Neuronal stem cell (in vitro differentiated cells): ENCODE measurements around the gene ZNF224.
A peak's percentile ranks its signal among the peaks of the same experiment; 100 is the strongest.
"Not testable (repeated sequence)": the region's sequence is repeated elsewhere in the genome, so short reads cannot be mapped to it uniquely, and the experiment has no call there.

Experiments used
- DNase-seq: peaks from one replicate; pipeline ENCODE4 v3.0.0-alpha.2; 2013; ENCODE audit warnings: low spot score
- H2AFZ ChIP-seq: one replicate; pipeline ENCODE4 v1.6.1; 2013; ENCODE audit warnings: mild to moderate bottlenecking, low read length, inconsistent platforms
- H2AK5ac ChIP-seq: 2 replicates; pipeline ENCODE4 v1.6.1; 2013; ENCODE audit warnings: low read depth, mild to moderate bottlenecking, inconsistent platforms, low read length, moderate library complexity, mixed read lengths
- H2BK120ac ChIP-seq: 2 replicates; pipeline ENCODE4 v1.6.1; 2013; ENCODE audit warnings: low read depth, mild to moderate bottlenecking, inconsistent platforms, low read length, moderate library complexity, mixed read lengths
- H2BK12ac ChIP-seq: one replicate; pipeline ENCODE4 v1.6.1; 2013; ENCODE audit warnings: low read length, inconsistent platforms
- H2BK15ac ChIP-seq: 2 replicates; pipeline ENCODE4 v1.6.1; 2013; ENCODE audit warnings: mild to moderate bottlenecking, low read length, inconsistent platforms, mixed read lengths
- H2BK5ac ChIP-seq: one replicate; pipeline ENCODE4 v1.6.1; 2013; ENCODE audit warnings: inconsistent platforms, mild to moderate bottlenecking, low read length, moderate library complexity
- H3K14ac ChIP-seq: one replicate; pipeline ENCODE4 v1.6.1; 2013; ENCODE audit warnings: low read length, inconsistent platforms
- H3K18ac ChIP-seq: 2 replicates; pipeline ENCODE4 v1.6.1; 2013; ENCODE audit warnings: low read length, inconsistent platforms
- H3K23ac ChIP-seq: 2 replicates; pipeline ENCODE4 v1.6.1; 2013; ENCODE audit warnings: low read depth, mild to moderate bottlenecking, mixed read lengths, low read length, inconsistent platforms; ENCODE audit not compliant: poor library complexity
- H3K27ac ChIP-seq: replicated peaks from 3 replicates; pipeline ENCODE4 v1.5.1; 2013; ENCODE audit warnings: low read length, inconsistent platforms
- H3K27me3 ChIP-seq, 3 experiments: 2 replicates each; pipeline ENCODE4 v1.6.1; 2013; ENCODE audit warnings: low read length in 3 of 3, mild to moderate bottlenecking in 2 of 3, inconsistent platforms in 1 of 3, low read depth in 1 of 3, mixed read lengths in 1 of 3, moderate library complexity in 1 of 3; ENCODE audit not compliant: control insufficient read depth in 3 of 3, insufficient read depth in 3 of 3
- H3K36me3 ChIP-seq, 2 donors: replicated peaks in 1 of 2; 2 replicates each; pipeline ENCODE4 v1.6.1; 2013; ENCODE audit warnings: low read length in 2 of 2; ENCODE audit not compliant: control insufficient read depth in 2 of 2, insufficient read depth in 2 of 2
- H3K4ac ChIP-seq: 2 replicates; pipeline ENCODE4 v1.6.1; 2013; ENCODE audit warnings: inconsistent platforms, mild to moderate bottlenecking, low read length, moderate library complexity
- H3K4me1 ChIP-seq, 2 donors: 1 replicate in 1 of 2; 2 replicates in 1 of 2; pipeline ENCODE4 v1.6.1; 2013; ENCODE audit warnings: low read length in 2 of 2, low read depth in 1 of 2; ENCODE audit not compliant: control insufficient read depth in 2 of 2, insufficient read depth in 1 of 2
- H3K4me2 ChIP-seq: one replicate; pipeline ENCODE4 v1.6.1; 2013; ENCODE audit warnings: mild to moderate bottlenecking, low read length, inconsistent platforms; ENCODE audit not compliant: insufficient read depth, poor library complexity, severe bottlenecking
- H3K4me3 ChIP-seq, 2 donors: 2 replicates each; pipeline ENCODE4 v1.5.1; 2013; ENCODE audit warnings: low read length in 2 of 2, mild to moderate bottlenecking in 2 of 2, inconsistent platforms in 1 of 2, moderate library complexity in 1 of 2
- H3K79me1 ChIP-seq: one replicate; pipeline ENCODE4 v1.6.1; 2013; ENCODE audit warnings: low read depth, mild to moderate bottlenecking, inconsistent platforms, low read length, moderate library complexity
- H3K9ac ChIP-seq: one replicate; pipeline ENCODE4 v1.6.1; 2013; ENCODE audit warnings: mild to moderate bottlenecking, low read depth, low read length, inconsistent platforms; ENCODE audit not compliant: poor library complexity
- H3K9me3 ChIP-seq, 2 donors: replicated peaks in 1 of 2; 2 replicates each; pipeline versions ENCODE3 to v1.6.1; 2013; ENCODE audit warnings: low read length in 2 of 2, mild to moderate bottlenecking in 2 of 2, inconsistent platforms in 1 of 2, low read depth in 1 of 2, mixed read lengths in 1 of 2, moderate library complexity in 1 of 2; ENCODE audit not compliant: control insufficient read depth in 2 of 2, insufficient read depth in 1 of 2
- H4K8ac ChIP-seq: one replicate; pipeline ENCODE4 v1.6.1; 2013; ENCODE audit warnings: low read depth, mild to moderate bottlenecking, inconsistent platforms, low read length, moderate library complexity
- H4K91ac ChIP-seq: one replicate; pipeline ENCODE4 v1.6.1; 2013; ENCODE audit warnings: low read length, low read depth, mild to moderate bottlenecking, inconsistent platforms; ENCODE audit not compliant: poor library complexity
- WGBS, 2 donors: extraction: QIAGEN DNeasy Blood & Tissue Kit; methylation state at CpG; one replicate each; pipeline ENCODE4 v1.1.7; 2013; ENCODE audit warnings: missing lambda C conversion rate in 2 of 2, mixed read lengths in 1 of 2; ENCODE audit not compliant: insufficient read length in 2 of 2, insufficient replicate concordance in 1 of 2; ENCODE audit errors: extremely low coverage in 2 of 2; 5-methylcytosine and 5-hydroxymethylcytosine counted together

Gene ZNF224

DNA sequence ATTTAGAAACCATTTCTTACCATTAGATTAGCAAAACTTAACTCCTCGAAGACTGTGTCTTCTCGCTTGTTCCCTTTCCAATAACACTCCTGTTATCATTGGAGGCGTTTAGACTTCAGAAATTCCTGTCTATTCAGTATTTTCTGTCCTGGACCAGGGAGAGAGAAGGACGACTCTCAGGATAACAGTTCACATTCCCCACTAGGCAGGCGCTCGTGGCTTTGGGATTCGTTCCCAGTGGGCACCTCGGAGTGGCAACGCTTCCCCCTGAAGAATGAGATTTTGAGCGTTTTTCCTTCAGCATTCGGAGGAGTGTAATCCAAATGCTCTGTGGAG, 18.6 kb downstream of the ZNF224 start:
- Histone ChIP-seq H3K79me1 (no peaks in the 10 kb centered on the region), H3K27me3 (no peaks in the 10 kb centered on the region), H4K91ac (no peak overlapping the region), H3K27ac (peak overlapping the region; percentile 53), H2BK5ac (no peak overlapping the region), H3K9ac (no peak overlapping the region), H2AK5ac (no peak overlapping the region), H3K4me3 (peak overlapping the region; percentile 58 to 97), H2BK120ac (no peak overlapping the region), H3K23ac (peak overlapping the region; percentile 52), H3K4ac (no peak overlapping the region), H3K36me3 (peaks cover 8 to 42% of the 10 kb centered on the region in 2 donors), H2BK12ac (no peak overlapping the region), H3K14ac (no peak overlapping the region), H3K9me3 (peaks cover 14 to 30% of the 10 kb centered on the region in 2 donors), H4K8ac (no peak overlapping the region), H3K4me1 (no peaks in the 10 kb centered on the region), H3K18ac (no peak overlapping the region), H2AFZ (peak overlapping the region; percentile 80), H2BK15ac (no peak overlapping the region), H3K4me2 (peak overlapping the region; percentile 28)
- DNase-seq, result no peak
- WGBS, 2 donors, result no CpG with 5 or more reads among the region's 11 CpGs

GRCh38 chr19:44113138-44113783, 19.1 kb downstream of the ZNF224 start, which contains the start of gene ZNF225:
Gene ZNF225 (plus strand): TSS chr19:44113399. CDS start chr19:44115828, 2,429 bp downstream.
- no peak within 1 kb of the TSS for H4K8ac ChIP-seq
- H2BK5ac ChIP-seq, result no peak within 1 kb of the TSS
- no peak within 1 kb of the TSS for H2BK15ac ChIP-seq
- peak within 1 kb of the TSS; percentile 89 for H2AFZ ChIP-seq
- no peak within 1 kb of the TSS for H2BK120ac ChIP-seq
- WGBS, 2 donors, result no CpG with 5 or more reads among the region's 44 CpGs
- H3K9ac ChIP-seq, result peak within 1 kb of the TSS; percentile 82
- no peaks in the 10 kb centered on the region for H3K27me3 ChIP-seq
- H3K4me2 ChIP-seq, result peak within 1 kb of the TSS; percentile 71
- H3K4me1 ChIP-seq, result no peaks in the 10 kb centered on the region
- H3K14ac ChIP-seq, result no peak within 1 kb of the TSS
- no peak within 1 kb of the TSS for H2BK12ac ChIP-seq
- no peak within 1 kb of the TSS for H2AK5ac ChIP-seq
- H3K23ac ChIP-seq, result peak within 1 kb of the TSS; percentile 52
- DNase-seq, result peak; percentile 98
- H3K36me3 ChIP-seq, result peaks cover 4 to 41% of the 10 kb centered on the region in 2 donors
- H3K4me3 ChIP-seq, result peak within 1 kb of the TSS; percentile 58 to 97
- no peak within 1 kb of the TSS for H3K4ac ChIP-seq
- peak within 1 kb of the TSS; percentile 74 for H3K18ac ChIP-seq
- no peaks in the 10 kb centered on the region for H3K79me1 ChIP-seq
- no peak within 1 kb of the TSS for H4K91ac ChIP-seq
- H3K27ac ChIP-seq, result peak within 1 kb of the TSS; percentile 53
- H3K9me3 ChIP-seq, result peaks cover 9 to 25% of the 10 kb centered on the region in 2 donors

DNA sequence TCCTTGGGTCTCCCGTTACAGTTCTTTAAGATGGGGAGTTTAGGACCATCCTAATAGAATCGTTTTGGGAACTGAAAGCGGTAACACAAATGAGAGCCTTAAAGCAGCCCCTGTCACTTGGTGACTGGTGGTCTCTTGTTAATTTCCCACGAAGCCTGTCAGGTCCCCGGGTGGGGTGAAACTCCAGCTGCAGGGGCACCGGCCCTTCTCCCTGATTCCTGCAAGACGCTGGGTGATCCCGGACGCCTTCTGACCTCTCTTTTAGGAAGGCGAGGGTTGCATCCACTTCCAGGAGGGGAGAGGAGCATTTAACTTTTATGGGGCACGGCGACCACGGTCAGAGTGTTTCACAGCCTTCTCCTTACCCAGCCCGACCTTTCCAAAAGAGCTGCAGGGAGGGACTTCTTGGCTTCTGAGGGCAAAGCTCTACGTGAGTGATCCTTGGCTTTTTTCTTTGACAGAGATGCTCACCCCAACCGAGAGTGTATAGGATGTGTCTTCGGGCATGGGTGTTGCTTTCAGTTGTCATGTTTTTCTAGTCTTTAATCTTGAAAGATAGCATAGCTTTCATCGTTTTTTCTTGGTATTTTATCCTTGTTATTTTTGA, 19.7 kb downstream of the ZNF224 start:
- no peak overlapping the region for H2BK12ac ChIP-seq
- no peaks in the 10 kb centered on the region for H3K27me3 ChIP-seq
- no peak overlapping the region for H3K4ac ChIP-seq
- H3K4me1 ChIP-seq, result no peaks in the 10 kb centered on the region
- H3K18ac ChIP-seq, result no peak overlapping the region
- no peak overlapping the region for H2BK5ac ChIP-seq
- H3K36me3 ChIP-seq, result peaks cover 8 to 39% of the 10 kb centered on the region in 2 donors
- H3K79me1 ChIP-seq, result no peaks in the 10 kb centered on the region
- peak overlapping the region; percentile 52 for H3K23ac ChIP-seq
- peaks cover 7 to 19% of the 10 kb centered on the region in 2 donors for H3K9me3 ChIP-seq
- H3K27ac ChIP-seq, result no peak overlapping the region
- H2BK120ac ChIP-seq, result no peak overlapping the region
- H3K4me2 ChIP-seq, result peak overlapping the region; percentile 71
- H2BK15ac ChIP-seq, result no peak overlapping the region
- peak overlapping the region; percentile 89 for H2AFZ ChIP-seq
- no peak overlapping the region for H4K91ac ChIP-seq
- DNase-seq, result peak; percentile 3
- H3K4me3 ChIP-seq, result peak overlapping the region; percentile 58 to 84
- no peak overlapping the region for H4K8ac ChIP-seq
- H2AK5ac ChIP-seq, result no peak overlapping the region
- no CpG with 5 or more reads among the region's 18 CpGs for WGBS, 2 donors
- no peak overlapping the region for H3K14ac ChIP-seq
- H3K9ac ChIP-seq, result no peak overlapping the region

DNA sequence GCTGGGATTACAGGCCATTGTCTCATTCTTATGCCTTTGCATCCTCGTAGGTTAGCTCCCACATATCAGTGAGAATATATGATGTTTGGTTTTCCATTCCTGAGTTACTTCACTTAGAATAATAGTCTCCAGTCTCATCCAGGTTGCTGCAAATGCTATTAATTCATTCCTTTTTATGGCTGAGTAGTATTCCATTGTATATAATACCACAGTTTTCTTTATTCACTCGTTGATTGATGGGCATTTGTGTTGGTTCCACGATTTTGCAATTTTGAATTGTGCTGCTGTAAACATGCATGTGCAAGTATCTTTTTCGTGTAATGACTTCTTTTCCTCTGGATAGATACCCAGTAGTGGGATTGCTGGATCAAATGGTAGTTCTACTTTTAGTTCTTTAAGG, 27.0 kb downstream of the ZNF224 start:
- not testable (repeated sequence) for H3K79me1 ChIP-seq, H3K9ac ChIP-seq, H2BK120ac ChIP-seq, H2AFZ ChIP-seq, H2AK5ac ChIP-seq, H3K4me3 ChIP-seq, H4K91ac ChIP-seq, H2BK15ac ChIP-seq, H3K27ac ChIP-seq, H4K8ac ChIP-seq, H3K23ac ChIP-seq, H3K4me2 ChIP-seq, H3K27me3 ChIP-seq, H2BK12ac ChIP-seq, H3K14ac ChIP-seq, H2BK5ac ChIP-seq, DNase-seq, H3K4ac ChIP-seq, H3K18ac ChIP-seq, H3K4me1 ChIP-seq
- peaks cover 0 to 15% of the 10 kb centered on the region in 2 donors for H3K9me3 ChIP-seq
- peaks cover 10 to 71% of the 10 kb centered on the region in 2 donors for H3K36me3 ChIP-seq
- WGBS, 2 donors, result no CpG with 5 or more reads among the region's 4 CpGs
